Hematopoietic multipotent progenitor cell (in vitro differentiated cells): ENCODE data around the gene EFCAB7. TPM values are rescaled to one million over a fixed set of nuclear protein-coding genes. Genes with fewer than 3 reads are reported as not detected.

Experiments
- DNase-seq, 3 donors: peaks; one replicate each; pipeline ENCODE4 v3.0.0-alpha.2; 2011 to 2015; ENCODE audit warnings: low read depth in 2 of 3, low spot score in 2 of 3
- small RNA-seq: library from RNA; depleted of rRNA; stranded (forward); fragments of <200 nt; gene quantifications from one replicate; pipeline ENCODE3, GENCODE V24; 2012
- total RNA-seq: library from RNA; depleted of rRNA; stranded (reverse); fragments of >200 nt; gene quantifications from one replicate; pipeline ENCODE4 v1.2.3, GENCODE V29; 2012

EFCAB7 gene
- total RNA-seq, 1 donor: 3.0 TPM

GRCh38 chr1:63600248-63600647 is 76.9 kb downstream of the EFCAB7 start:
- DNase-seq: no peak

GRCh38 chr1:63601061-63601460 is 77.7 kb downstream of the EFCAB7 start:
- DNase-seq: no peak

DNA sequence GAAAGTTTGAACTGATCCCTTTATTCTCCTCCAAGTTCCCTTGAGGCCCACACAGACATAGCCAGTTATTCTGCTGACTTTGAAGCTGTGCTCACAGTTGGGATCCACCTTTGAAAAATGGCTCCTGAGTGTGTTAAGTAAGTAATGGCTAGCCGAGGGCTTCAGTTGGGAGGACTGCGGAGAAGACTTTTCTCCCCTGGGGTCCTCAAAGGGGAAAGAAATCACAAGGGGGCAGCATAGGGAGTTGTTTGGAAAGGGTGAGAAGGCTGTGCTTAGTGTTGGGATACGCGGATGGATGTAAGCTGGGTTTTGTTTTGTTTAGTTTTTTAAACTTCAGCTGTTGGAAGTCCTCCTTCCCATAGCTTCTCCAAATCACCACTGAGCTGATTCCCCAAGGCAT is 78.1 kb downstream of the EFCAB7 start:
- no peak for DNase-seq

- DNase-seq: no peak
Measured at GRCh38 chr1:63601912-63602311, 78.6 kb downstream of the EFCAB7 start.

- DNase-seq: no peak
Measured at GRCh38 chr1:63602629-63603028, 79.3 kb downstream of the EFCAB7 start.

DNA sequence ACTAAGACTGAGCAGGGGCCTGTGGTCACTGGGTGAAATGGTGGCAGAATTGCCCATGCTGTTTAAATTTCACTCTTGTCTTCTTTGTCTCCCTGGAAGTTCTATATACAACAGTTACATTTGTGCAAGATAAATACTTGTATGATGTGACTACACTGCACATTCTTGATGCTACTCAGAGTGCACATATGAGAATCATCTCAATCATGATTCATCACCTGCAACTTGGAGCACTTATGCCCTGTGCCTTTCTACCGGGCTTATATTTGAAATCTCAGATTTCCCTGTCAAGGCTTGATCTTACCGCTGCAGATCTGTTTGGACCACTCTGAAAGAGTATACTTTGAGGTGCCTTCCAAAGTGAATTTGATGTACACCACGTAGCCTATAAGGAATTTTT is 80.5 kb downstream of the EFCAB7 start:
- no peak for DNase-seq

GRCh38 chr1:63607322-63607721 is 84.0 kb downstream of the EFCAB7 start:
- DNase-seq: no peak

- DNase-seq: no peak
Measured at GRCh38 chr1:63611231-63611630, 87.9 kb downstream of the EFCAB7 start.

- DNase-seq: no peak
Measured at GRCh38 chr1:63612564-63612963, 89.2 kb downstream of the EFCAB7 start.

DNA sequence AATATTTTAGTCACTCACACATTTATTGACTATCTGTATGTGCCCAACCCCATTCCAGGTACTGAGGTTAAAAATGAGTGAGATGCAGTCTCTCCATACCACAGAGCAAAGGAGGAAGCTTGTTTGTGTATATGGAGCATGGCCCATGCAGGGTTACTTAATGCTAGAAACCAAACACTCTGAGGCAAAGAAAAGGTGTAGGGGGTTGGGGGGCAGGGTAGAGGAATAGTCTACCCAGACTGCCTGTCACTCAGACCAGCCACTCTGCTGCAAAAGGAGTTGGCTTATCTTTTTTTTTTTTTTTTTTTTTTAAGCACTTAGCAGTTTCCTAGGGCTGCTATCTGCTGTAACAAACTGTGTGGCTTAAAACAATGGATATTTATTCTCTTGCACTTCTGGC is 89.6 kb downstream of the EFCAB7 start:
- no peak for DNase-seq

GRCh38 chr1:63615768-63616420 is 92.6 kb downstream of the EFCAB7 start:
- DNase-seq: peak; percentile 56 to 84 (median 65)

GRCh38 chr1:63617450-63617849 is 94.1 kb downstream of the EFCAB7 start:
- no peak for DNase-seq

DNA sequence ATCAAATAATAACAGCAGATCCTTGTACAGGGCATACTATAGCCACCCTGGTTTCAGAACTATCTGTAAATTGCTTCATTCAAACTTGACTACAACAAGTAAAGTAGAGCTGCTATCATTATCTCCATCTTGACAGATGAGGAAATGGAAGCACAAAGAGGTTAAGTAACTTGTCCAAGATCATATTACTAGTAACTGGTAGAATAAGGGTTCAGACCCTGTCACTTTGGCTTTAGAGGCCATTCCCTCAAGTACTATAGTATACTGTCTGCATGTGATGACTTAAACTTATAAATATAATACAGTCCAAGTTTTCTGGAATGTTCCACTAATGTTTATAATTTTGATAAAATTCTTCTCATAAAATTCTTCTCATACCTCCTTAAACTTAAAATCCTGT is 94.7 kb downstream of the EFCAB7 start:
- DNase-seq: no peak

DNA sequence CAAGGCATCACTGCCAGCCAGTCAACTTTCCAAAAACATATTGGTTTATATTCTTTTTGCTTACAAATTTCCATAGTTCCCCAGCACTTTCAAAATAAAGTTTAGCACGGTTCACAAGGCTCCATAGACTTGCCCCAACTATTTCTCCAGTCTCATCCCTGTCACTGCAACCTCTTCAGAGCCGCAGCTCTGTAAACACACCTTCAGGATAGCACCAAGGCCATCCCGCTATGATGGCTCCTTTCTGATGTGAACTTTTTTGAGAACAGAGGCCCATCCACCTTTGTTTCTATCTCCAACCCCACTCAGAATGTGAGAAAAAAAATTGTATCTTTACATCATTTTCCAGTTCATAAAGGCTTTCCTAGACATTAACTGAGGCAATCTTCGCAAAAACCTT is 96.2 kb downstream of the EFCAB7 start:
- DNase-seq: no peak

DNA sequence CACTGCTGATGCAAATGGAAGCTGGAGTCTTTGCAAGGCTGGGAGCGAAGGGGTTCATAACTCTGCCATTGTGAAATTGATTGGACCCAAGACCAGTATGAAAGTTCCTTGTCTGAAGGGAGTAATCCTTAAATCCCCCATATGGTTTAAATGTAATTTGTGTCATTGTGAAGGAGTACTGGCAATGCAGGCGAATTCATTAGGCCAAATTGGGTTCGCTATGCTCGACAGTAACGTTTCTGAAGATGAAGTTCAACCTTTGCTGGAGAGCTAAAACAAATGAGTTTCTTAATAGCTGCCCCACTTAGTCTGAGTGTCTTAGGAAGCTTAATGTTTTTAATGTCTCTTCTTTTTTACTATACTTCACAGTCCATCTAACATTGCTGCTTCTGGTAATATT is 97.3 kb downstream of the EFCAB7 start:
- no peak for DNase-seq

- no peak for DNase-seq
Measured at GRCh38 chr1:63621075-63621474, 97.8 kb downstream of the EFCAB7 start.

DNA sequence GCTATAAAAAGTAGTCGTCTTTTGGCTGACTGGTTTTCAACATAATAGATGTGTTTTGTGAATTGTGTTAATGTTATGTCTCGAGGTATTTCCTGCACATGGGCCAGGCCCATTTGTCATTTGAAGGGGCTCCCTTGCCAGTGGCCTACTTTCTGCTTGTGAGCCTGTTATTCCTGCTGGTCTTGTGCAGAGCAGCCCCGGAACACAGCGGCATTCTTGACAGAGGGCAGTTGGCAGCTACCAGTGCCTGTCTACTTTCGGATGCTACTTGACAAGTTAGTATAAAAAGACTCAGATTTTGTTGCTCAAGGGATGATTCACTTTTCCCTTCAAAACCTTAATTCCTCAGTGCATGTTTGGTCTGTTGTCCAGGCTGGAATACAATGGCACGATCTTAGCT is 98.4 kb downstream of the EFCAB7 start:
- no peak for DNase-seq

Small RNA genes lying within 50 kb of the gene (small RNA-seq; reads per million reads assigned to genes)
- not detected for gene RF02105
- gene RF02106: not detected
- gene RF02107: not detected
- gene RF02108: not detected
- not detected for gene RF02109
- gene RF02110: not detected
- gene RN7SL488P: not detected
- not detected for gene RNU7-123P

Other genes with a start within 250 kb of the EFCAB7 start
- gene FOXD3, start 201.0 kb upstream of the EFCAB7 start, total RNA-seq: not detected
- 8.1 TPM for gene ALG6, start 155.9 kb upstream of the EFCAB7 start, total RNA-seq
- gene ITGB3BP, start 300 bp upstream of the EFCAB7 start, total RNA-seq: 5.7 TPM
- gene PGM1, start 69.9 kb downstream of the EFCAB7 start, total RNA-seq: 31.0 TPM